ENCODE data around the gene ZMPSTE24. TPM values are rescaled to one million over a fixed set of nuclear protein-coding genes. Genes with fewer than 3 reads are reported as not detected.

ZMPSTE24 gene
- total RNA-seq, 1 donor from 2014 or later = 40.4 TPM

DNA sequence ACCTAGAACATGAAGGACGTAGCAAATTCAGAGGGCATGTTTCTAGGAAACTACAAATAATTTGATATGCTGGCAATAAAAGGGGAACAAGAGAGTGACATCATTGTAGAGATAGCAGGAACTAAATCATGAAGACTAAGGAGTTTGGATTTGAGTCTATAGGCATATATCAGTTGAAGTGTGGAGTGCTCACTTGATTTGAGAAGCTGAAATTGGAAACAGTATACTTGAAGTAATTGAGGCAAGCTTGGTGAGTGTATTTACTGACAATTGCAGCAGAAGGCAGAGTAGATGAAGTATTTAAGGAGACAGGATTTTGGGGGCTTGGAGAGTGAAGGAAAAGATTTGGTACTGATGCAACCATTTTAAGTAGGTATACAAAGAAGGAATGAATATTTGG, 16.7 kb upstream of the ZMPSTE24 start:
- no peak overlapping the region for H3K4me3 Mint-ChIP-seq (ENCODE audit: low read depth)
- peak overlapping the region; percentile 6 for H3K27ac Mint-ChIP-seq
- peaks cover 12% of the 10 kb centered on the region for H3K36me3 Mint-ChIP-seq (ENCODE audit: insufficient read depth)
- no peaks in the 10 kb centered on the region for H3K9me3 Mint-ChIP-seq (ENCODE audit: low read depth)
- DNase-seq (ENCODE audit: low spot score, unreplicated experiment) = no peak
- H3K4me1 Mint-ChIP-seq (ENCODE audit: low read depth) = peaks cover 2% of the 10 kb centered on the region
- TF ChIP-seq, protein P1, sequence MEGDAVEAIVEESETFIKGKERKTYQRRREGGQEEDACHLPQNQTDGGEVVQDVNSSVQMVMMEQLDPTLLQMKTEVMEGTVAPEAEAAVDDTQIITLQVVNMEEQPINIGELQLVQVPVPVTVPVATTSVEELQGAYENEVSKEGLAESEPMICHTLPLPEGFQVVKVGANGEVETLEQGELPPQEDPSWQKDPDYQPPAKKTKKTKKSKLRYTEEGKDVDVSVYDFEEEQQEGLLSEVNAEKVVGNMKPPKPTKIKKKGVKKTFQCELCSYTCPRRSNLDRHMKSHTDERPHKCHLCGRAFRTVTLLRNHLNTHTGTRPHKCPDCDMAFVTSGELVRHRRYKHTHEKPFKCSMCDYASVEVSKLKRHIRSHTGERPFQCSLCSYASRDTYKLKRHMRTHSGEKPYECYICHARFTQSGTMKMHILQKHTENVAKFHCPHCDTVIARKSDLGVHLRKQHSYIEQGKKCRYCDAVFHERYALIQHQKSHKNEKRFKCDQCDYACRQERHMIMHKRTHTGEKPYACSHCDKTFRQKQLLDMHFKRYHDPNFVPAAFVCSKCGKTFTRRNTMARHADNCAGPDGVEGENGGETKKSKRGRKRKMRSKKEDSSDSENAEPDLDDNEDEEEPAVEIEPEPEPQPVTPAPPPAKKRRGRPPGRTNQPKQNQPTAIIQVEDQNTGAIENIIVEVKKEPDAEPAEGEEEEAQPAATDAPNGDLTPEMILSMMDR (IDR thresholded peaks at IDR 0.05; ENCODE audit: unreplicated experiment) = no peak
- H3K27me3 Mint-ChIP-seq = no peaks in the 10 kb centered on the region

GRCh38 chr1:40243351-40243750, 14.7 kb upstream of the ZMPSTE24 start:
- Mint-ChIP-seq H3K27me3 (no peaks in the 10 kb centered on the region), H3K9me3 (ENCODE audit: low read depth) (no peaks in the 10 kb centered on the region), H3K27ac (no peak overlapping the region), H3K36me3 (ENCODE audit: insufficient read depth) (peaks cover 2% of the 10 kb centered on the region), H3K4me3 (ENCODE audit: low read depth) (no peak overlapping the region), H3K4me1 (ENCODE audit: low read depth) (peaks cover 11% of the 10 kb centered on the region)
- TF ChIP-seq, protein P1 (IDR thresholded peaks at IDR 0.05; ENCODE audit: unreplicated experiment) = no peak
- DNase-seq (ENCODE audit: low spot score, unreplicated experiment) = no peak

DNA sequence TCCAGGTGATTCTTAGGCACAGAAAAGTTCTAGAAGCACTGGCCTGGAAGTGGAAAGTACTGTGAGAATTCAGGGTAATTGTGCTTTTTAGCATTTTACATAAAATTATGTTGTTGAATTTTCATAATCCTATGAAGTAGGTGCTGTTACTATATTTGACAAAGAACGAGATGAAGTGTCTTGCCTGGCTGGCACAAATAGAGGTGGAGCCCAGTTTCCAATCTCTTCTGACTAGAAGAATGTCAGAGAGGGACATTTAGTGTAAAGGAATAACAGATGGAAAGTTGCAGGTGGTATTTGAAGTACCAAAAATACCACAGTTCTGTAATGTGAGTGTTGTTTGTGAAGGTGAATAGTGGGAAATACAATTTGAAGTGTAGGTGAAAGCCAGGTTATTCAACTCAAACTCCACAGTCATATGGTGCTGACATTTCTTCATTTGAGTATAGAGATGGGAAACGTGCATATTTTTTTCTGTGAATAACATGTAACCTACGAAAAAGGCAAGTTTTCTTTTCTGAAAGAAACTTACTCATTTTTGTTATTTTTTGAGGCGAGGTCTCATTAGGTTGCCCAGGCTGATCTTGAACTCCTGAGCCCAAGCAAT, 13.8 kb upstream of the ZMPSTE24 start:
- Mint-ChIP-seq H3K4me3 (ENCODE audit: low read depth) (no peak overlapping the region), H3K4me1 (ENCODE audit: low read depth) (peaks cover 15% of the 10 kb centered on the region), H3K27me3 (no peaks in the 10 kb centered on the region), H3K27ac (peak overlapping the region; percentile 21), H3K9me3 (ENCODE audit: low read depth) (no peaks in the 10 kb centered on the region), H3K36me3 (ENCODE audit: insufficient read depth) (peaks cover 2% of the 10 kb centered on the region)
- no peak for DNase-seq (ENCODE audit: low spot score, unreplicated experiment)
- TF ChIP-seq, protein P1 (IDR thresholded peaks at IDR 0.05; ENCODE audit: unreplicated experiment) = no peak

- H3K27me3 Mint-ChIP-seq = no peaks in the 10 kb centered on the region
- H3K36me3 Mint-ChIP-seq (ENCODE audit: insufficient read depth) = no peaks in the 10 kb centered on the region
- TF ChIP-seq, protein P1 (IDR thresholded peaks at IDR 0.05; ENCODE audit: unreplicated experiment) = no peak
- H3K27ac Mint-ChIP-seq = peak overlapping the region; percentile 64
- peaks cover 15% of the 10 kb centered on the region for H3K4me1 Mint-ChIP-seq (ENCODE audit: low read depth)
- DNase-seq (ENCODE audit: low spot score, unreplicated experiment) = no peak
- no peaks in the 10 kb centered on the region for H3K9me3 Mint-ChIP-seq (ENCODE audit: low read depth)
- no peak overlapping the region for H3K4me3 Mint-ChIP-seq (ENCODE audit: low read depth)
Observed at GRCh38 chr1:40245686-40246085, 12.3 kb upstream of the ZMPSTE24 start.

DNA sequence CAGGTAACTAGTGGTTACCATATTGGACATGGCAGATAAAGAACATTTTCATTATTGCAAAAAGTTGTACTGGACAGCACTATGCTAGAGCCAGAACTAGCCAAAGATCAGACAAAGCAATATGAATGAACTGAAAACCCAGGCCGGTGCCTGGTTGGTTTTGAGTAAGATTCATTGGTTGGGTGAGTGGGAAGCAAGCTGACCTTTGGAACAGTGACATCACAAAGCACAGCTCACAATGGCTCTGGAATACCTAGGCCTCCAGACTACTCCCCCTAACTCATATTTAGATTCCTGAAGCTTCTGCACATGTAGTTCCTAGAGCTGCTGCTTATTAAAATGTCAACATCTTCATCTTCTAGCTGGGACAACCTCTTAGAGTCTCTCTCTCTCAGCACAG, 10.4 kb upstream of the ZMPSTE24 start, which contains the start of gene TMCO2:
Gene TMCO2, plus strand, starts transcription at position 283 of the 400 bp plus-strand sequence. Its CDS starts 57 bp downstream, at position 340.
- Mint-ChIP-seq H3K4me3 (ENCODE audit: low read depth) (no peak within 1 kb of the TSS), H3K27ac (peak within 1 kb of the TSS; percentile 88), H3K9me3 (ENCODE audit: low read depth) (no peaks in the 10 kb centered on the region), H3K27me3 (no peaks in the 10 kb centered on the region), H3K36me3 (ENCODE audit: insufficient read depth) (no peaks in the 10 kb centered on the region), H3K4me1 (ENCODE audit: low read depth) (peaks cover 15% of the 10 kb centered on the region)
- TF ChIP-seq, protein P1 (IDR thresholded peaks at IDR 0.05; ENCODE audit: unreplicated experiment) = no peak
- DNase-seq (ENCODE audit: low spot score, unreplicated experiment) = no peak
